Heart right ventricle (tissue), 16 donors: Measurements from ENCODE around the gene LMAN1. TPM values are rescaled to one million over a fixed set of nuclear protein-coding genes. Genes with fewer than 3 reads are reported as not detected.

Source experiments
- ATAC-seq, 8 donors: fragments of 200-7000 bp; cut with Tn5 transposase; one replicate each; pipeline ENCODE4 v1.9.1; 2020; ENCODE audit warnings: mild to moderate bottlenecking in 8 of 8, moderate library complexity in 8 of 8, moderate number of reproducible peaks in 1 of 8
- DNase-seq, 2 donors: peaks; one replicate each; pipeline ENCODE4 v3.0.0-alpha.2; 2020
- H3K27ac ChIP-seq, 10 donors: fragments of 200-600 bp; sonication (generic) in 2 of 10; one replicate each; pipeline versions ENCODE4 v1.5.0 to v1.8.0; 2020 to 2022; ENCODE audit warnings: mild to moderate bottlenecking in 3 of 10
- H3K27me3 ChIP-seq, 7 donors: fragments of 200-600 bp; one replicate each; pipeline ENCODE4 v1.8.0; 2021 to 2022; ENCODE audit warnings: mild to moderate bottlenecking in 2 of 7
- H3K36me3 ChIP-seq, 9 donors: fragments of 200-600 bp; sonication (generic) in 1 of 9; one replicate each; pipeline versions ENCODE4 v1.5.0 to v1.8.0; 2020 to 2022; ENCODE audit warnings: mild to moderate bottlenecking in 2 of 9
- H3K4me1 ChIP-seq, 9 donors: fragments of 200-600 bp; sonication (generic) in 1 of 9; one replicate each; pipeline versions ENCODE4 v1.5.0 to v1.8.0; 2020 to 2022; ENCODE audit warnings: mild to moderate bottlenecking in 4 of 9
- H3K4me3 ChIP-seq, 10 donors: fragments of 200-600 bp; sonication (generic) in 2 of 10; one replicate each; pipeline versions ENCODE4 v1.5.0 to v1.8.0; 2020 to 2022; ENCODE audit warnings: mild to moderate bottlenecking in 7 of 10, moderate library complexity in 2 of 10
- H3K9me3 ChIP-seq, 11 donors: fragments of 200-600 bp in 10 of 11; sonication (generic) in 2 of 11; one replicate each; pipeline versions ENCODE4 v1.5.0 to v1.8.0; 2013 to 2022; ENCODE audit warnings: mild to moderate bottlenecking in 2 of 11, control low read depth in 1 of 11, moderate library complexity in 1 of 11
- WGBS, 2 donors: extraction: QIAGEN DNeasy Blood & Tissue Kit; methylation state at CpG; one replicate each; pipeline ENCODE4 v1.1.7; 2013; ENCODE audit warnings: inconsistent platforms in 1 of 2; 5-methylcytosine and 5-hydroxymethylcytosine counted together
- intact Hi-C, 10 donors: fragments of 100-400 bp; cut with DNase I; formaldehyde crosslinking; loops; one replicate each; pipeline versions ENCODE4 v1.11.1 to v1.14.2; 2022
- polyA plus RNA-seq, 2 donors: library from polyadenylated mRNA; stranded (reverse); fragments of 200-250 nt; gene quantifications; one replicate each; pipeline ENCODE4 v1.2.3, GENCODE V29; 2013
- total RNA-seq, 10 donors: library from RNA; stranded (reverse); fragmentation: NEBNext Ultra II Directional in 3 of 10; extraction: Animal tissue kit (Norgen Biotek cat#: 25700) in 3 of 10; gene quantifications; one replicate each; pipeline versions ENCODE4 v1.2.1 to v1.2.4, GENCODE V29; 2021 to 2023
- TF ChIP-seq, protein P1 (sequence below), 9 donors: fragments of 200-600 bp; sonication (generic) in 2 of 9; IDR thresholded peaks; one replicate each; pipeline versions ENCODE4 v1.5.0 to v1.8.0; 2021 to 2022; ENCODE audit warnings: antibody characterized with exemption in 9 of 9, mild to moderate bottlenecking in 5 of 9, moderate library complexity in 1 of 9
- donor health status: Arrhythmogenic right ventricular cardiomyopathy.
- donor health status: ischemic (EF 13 %, LVEDD 7.1; RV severe dilation, severe dysfunction).
- donor health status: healthy with polysubstance abuse.
- donor health status: DM: no; HTN: yes; CAD: no.
- donor health status: DM: no; HTN: no; CAD: no.
- donor health status: ischemic (EF 25% LVEDD 6.9; RV normal size, moderate dysfunction).
- donor health status: ischemic (EF 25% LVEDD 5.7; RV mildly dilated, moderate dysfunction).
- donor health status: healthy.
- donor health status: DM: yes; HTN: yes; CAD: no.
- donor health status: Ischemic cardiomyopathy.
- donor health status: ischemic (EF 35%, LVEDD 5.7; RV mildly dilated, moderate dysfunction).
- donor health status: nonischemic (EF 11% LVEDD 7.7; RV severe dilation, severe dysfunction).
- donor health status: DM: yes; HTN: yes; CAD: no.
- donor health status: PGD.
- donor health status: ischemic (EF 29% LVEDD 5.4; RV normal size, mild dysfunction).
- donor health status: nonischemic (EF 23%, LVEDD 6.1; RV moderate dilation, normal function).

The LMAN1 gene
- total and polyA plus RNA-seq, 12 donors: 18.5 to 69.0 (median 54.7) TPM

GRCh38 chr18:59318460-59319050 lies 40.5 kb downstream of the LMAN1 start, which contains the start of gene CPLX4:
CPLX4 (minus strand) TSS chr18:59318649; CDS start chr18:59318462, 187 bp downstream.
- 85 to 86% methylated on average over 4 of the region's 4 CpGs for WGBS, 2 donors

GRCh38 chr18:59311631-59312030 lies 47.4 kb downstream of the LMAN1 start:
- H3K27me3 ChIP-seq: peaks cover 0 to 48% (median 27%) of the 10 kb centered on the region in 7 donors
- no peak overlapping the region for H3K4me3 ChIP-seq
- WGBS, 2 donors: 67 to 72% methylated on average over 7 of the region's 7 CpGs
- no peak for DNase-seq
- no peaks in the 10 kb centered on the region for H3K36me3 ChIP-seq
- H3K9me3 ChIP-seq: no peaks in the 10 kb centered on the region
- intact Hi-C loops: no loop called here
- ATAC-seq: no peak
- TF ChIP-seq, protein P1, sequence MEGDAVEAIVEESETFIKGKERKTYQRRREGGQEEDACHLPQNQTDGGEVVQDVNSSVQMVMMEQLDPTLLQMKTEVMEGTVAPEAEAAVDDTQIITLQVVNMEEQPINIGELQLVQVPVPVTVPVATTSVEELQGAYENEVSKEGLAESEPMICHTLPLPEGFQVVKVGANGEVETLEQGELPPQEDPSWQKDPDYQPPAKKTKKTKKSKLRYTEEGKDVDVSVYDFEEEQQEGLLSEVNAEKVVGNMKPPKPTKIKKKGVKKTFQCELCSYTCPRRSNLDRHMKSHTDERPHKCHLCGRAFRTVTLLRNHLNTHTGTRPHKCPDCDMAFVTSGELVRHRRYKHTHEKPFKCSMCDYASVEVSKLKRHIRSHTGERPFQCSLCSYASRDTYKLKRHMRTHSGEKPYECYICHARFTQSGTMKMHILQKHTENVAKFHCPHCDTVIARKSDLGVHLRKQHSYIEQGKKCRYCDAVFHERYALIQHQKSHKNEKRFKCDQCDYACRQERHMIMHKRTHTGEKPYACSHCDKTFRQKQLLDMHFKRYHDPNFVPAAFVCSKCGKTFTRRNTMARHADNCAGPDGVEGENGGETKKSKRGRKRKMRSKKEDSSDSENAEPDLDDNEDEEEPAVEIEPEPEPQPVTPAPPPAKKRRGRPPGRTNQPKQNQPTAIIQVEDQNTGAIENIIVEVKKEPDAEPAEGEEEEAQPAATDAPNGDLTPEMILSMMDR (IDR thresholded peaks at IDR 0.05): no peak
- H3K4me1 ChIP-seq: peaks cover 0 to 13% (median 6%) of the 10 kb centered on the region in 9 donors
- no peak overlapping the region for H3K27ac ChIP-seq

More at GRCh38 chr18:59318460-59319050, 40.5 kb downstream of the LMAN1 start, which contains the start of gene CPLX4:
- H3K9me3 ChIP-seq: no peaks in the 10 kb centered on the region
- no peak within 1 kb of the TSS for H3K27ac ChIP-seq
- peaks cover 0 to 6% (median 0%) of the 10 kb centered on the region in 7 donors for H3K27me3 ChIP-seq
- ATAC-seq: no peak
- no peaks in the 10 kb centered on the region for H3K36me3 ChIP-seq
- intact Hi-C loops: no loop called here
- no peaks in the 10 kb centered on the region for H3K4me1 ChIP-seq
- TF ChIP-seq, protein P1 (IDR thresholded peaks at IDR 0.05): no peak
- no peak for DNase-seq
- no peak within 1 kb of the TSS for H3K4me3 ChIP-seq

DNA sequence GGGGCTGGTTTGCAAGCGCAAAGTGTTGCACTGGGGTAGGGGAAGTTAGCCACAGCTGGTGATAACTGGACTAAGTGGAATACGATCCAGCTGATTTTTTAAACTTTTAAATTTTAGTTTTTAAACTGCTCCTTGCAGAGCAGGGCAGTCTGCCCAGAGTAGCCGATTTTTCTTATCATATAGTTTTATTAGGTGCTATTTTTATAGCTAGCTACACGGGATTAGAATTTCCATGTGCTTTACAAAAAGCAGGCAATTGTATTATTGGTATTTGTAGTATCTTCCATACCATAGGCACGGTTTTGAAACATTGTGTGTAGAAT lies 50.2 kb downstream of the LMAN1 start:
- DNase-seq (no peak), ATAC-seq (peak in 3 of 8 donors; percentile 47 to 51 (median 49))
- no peak overlapping the region for H3K27ac ChIP-seq
- peak overlapping the region in 7 of 10 donors; percentile 27 to 53 (median 38) for H3K4me3 ChIP-seq
- peaks cover 0 to 13% (median 6%) of the 10 kb centered on the region in 9 donors for H3K4me1 ChIP-seq
- TF ChIP-seq, protein P1 (IDR thresholded peaks at IDR 0.05): no peak
- 11 to 12% methylated on average over 5 of the region's 5 CpGs for WGBS, 2 donors
- H3K36me3 ChIP-seq: no peaks in the 10 kb centered on the region
- H3K9me3 ChIP-seq: no peaks in the 10 kb centered on the region
- intact Hi-C loops: loop anchor here (2.0 to 10.0 kb wide), 5 partner anchors 64 to 518 kb away; no protein-coding TSS in a partner anchor
- peaks cover 0 to 69% (median 40%) of the 10 kb centered on the region in 7 donors for H3K27me3 ChIP-seq

- peaks cover 0 to 74% (median 44%) of the 10 kb centered on the region in 7 donors for H3K27me3 ChIP-seq
- H3K4me1 ChIP-seq: peaks cover 0 to 13% (median 6%) of the 10 kb centered on the region in 9 donors
- DNase-seq: peak; percentile 69 to 83
- TF ChIP-seq, protein P1 (IDR thresholded peaks at IDR 0.05): peak; percentile 71 to 91 (median 81)
- peak; percentile 94 to 99 (median 96) for ATAC-seq
- H3K9me3 ChIP-seq: no peaks in the 10 kb centered on the region
- H3K4me3 ChIP-seq: peak overlapping the region in 7 of 10 donors; percentile 27 to 53 (median 38)
- H3K36me3 ChIP-seq: no peaks in the 10 kb centered on the region
- WGBS, 2 donors: 3% methylated on average over 46 of the region's 46 CpGs
- intact Hi-C loops: loop anchor here (2.0 to 10.0 kb wide), 5 partner anchors 64 to 519 kb away; no protein-coding TSS in a partner anchor
- no peak overlapping the region for H3K27ac ChIP-seq
These were observed 50.7 kb downstream of the LMAN1 start for GRCh38 chr18:59308248-59308937.
